Fibroblast of skin of right biceps (primary cell): ENCODE data around the gene ACSS3.
A peak's percentile ranks its signal among the peaks of the same experiment; 100 is the strongest.

Experiments used
- DNase-seq: peaks from one replicate; pipeline ENCODE4 v3.0.0-alpha.2; 2013

Gene ACSS3

GRCh38 chr12:81231574-81232368 lies 153.9 kb downstream of the ACSS3 start:
- no peak for DNase-seq

- no peak for DNase-seq
These were observed 167.6 kb downstream of the ACSS3 start for GRCh38 chr12:81245458-81245857.

GRCh38 chr12:81245907-81246570 lies 168.2 kb downstream of the ACSS3 start:
- DNase-seq = no peak

GRCh38 chr12:81249976-81250375 lies 172.1 kb downstream of the ACSS3 start:
- DNase-seq = peak; percentile 15

GRCh38 chr12:81252228-81252627 lies 174.3 kb downstream of the ACSS3 start:
- DNase-seq = no peak

GRCh38 chr12:81253360-81253759 lies 175.5 kb downstream of the ACSS3 start:
- no peak for DNase-seq

GRCh38 chr12:81255456-81255855 lies 177.6 kb downstream of the ACSS3 start:
- no peak for DNase-seq

- no peak for DNase-seq
These were observed 178.1 kb downstream of the ACSS3 start for GRCh38 chr12:81255947-81256346.

GRCh38 chr12:81257947-81258551 lies 180.2 kb downstream of the ACSS3 start:
- DNase-seq = peak; percentile 59

GRCh38 chr12:81259360-81259759 lies 181.5 kb downstream of the ACSS3 start:
- DNase-seq = no peak

GRCh38 chr12:81261508-81262207 lies 183.8 kb downstream of the ACSS3 start:
- peak; percentile 13 for DNase-seq

GRCh38 chr12:81263072-81263471 lies 185.2 kb downstream of the ACSS3 start:
- DNase-seq = no peak

GRCh38 chr12:81270385-81270784 lies 192.5 kb downstream of the ACSS3 start:
- DNase-seq = no peak

GRCh38 chr12:81274637-81275529 lies 197.0 kb downstream of the ACSS3 start:
- peak; percentile 45 for DNase-seq

- DNase-seq = peak; percentile 30
These were observed 206.3 kb downstream of the ACSS3 start for GRCh38 chr12:81284137-81284536.

GRCh38 chr12:81288651-81289050 lies 210.8 kb downstream of the ACSS3 start:
- DNase-seq = no peak

- DNase-seq = peak; percentile 68
These were observed 216.7 kb downstream of the ACSS3 start for GRCh38 chr12:81294325-81295190.

- DNase-seq = no peak
These were observed 217.4 kb downstream of the ACSS3 start for GRCh38 chr12:81295251-81295650.

GRCh38 chr12:81296556-81297305 lies 218.9 kb downstream of the ACSS3 start:
- peak; percentile 96 for DNase-seq

GRCh38 chr12:81297601-81298000 lies 219.7 kb downstream of the ACSS3 start:
- DNase-seq = peak; percentile 58
